ENCODE results near the gene LRR1. TPM values are rescaled to one million over a fixed set of nuclear protein-coding genes. Genes with fewer than 3 reads are reported as not detected.

Gene LRR1
- total and polyA plus RNA-seq, 9 of the 15 experiments (the other 6 are each of a cell fraction or from before 2014, with no cell fraction given): 26.5 to 58.1 (median 31.8) TPM

- TF ChIP-seq ZBTB2 (IDR thresholded peaks at IDR 0.05): no peak
These were observed 8.8 kb downstream of the LRR1 start (continued) for GRCh38 chr14:49607583-49607982.

- TF ChIP-seq ZBTB26 (CRISPR knock-in tag; IDR thresholded peaks at IDR 0.05) (no peak), MNT (conservative IDR thresholded peaks at IDR 0.05) (no peak), LARP7 (IDR thresholded peaks at IDR 0.05) (no peak), TEAD2 (tag; IDR thresholded peaks at IDR 0.05) (no peak), POLR3G (IDR thresholded peaks at IDR 0.05; ENCODE audit: extremely low read depth, insufficient read length, insufficient replicate concordance) (no peak), ZBTB8A (IDR thresholded peaks at IDR 0.05; ENCODE audit: partially characterized antibody) (no peak), ZNF75A (CRISPR knock-in tag; IDR thresholded peaks at IDR 0.05) (no peak), RBM15 (IDR thresholded peaks at IDR 0.05; ENCODE audit: insufficient read depth, low read length) (no peak), ATF2 (CRISPR knock-in tag; IDR thresholded peaks at IDR 0.05) (no peak)
- in situ Hi-C loops (cut with MboI): no loop called here
- Histone ChIP-seq H3K27ac (ENCODE audit: extremely low read depth, low read depth, low read length) (no peak overlapping the region), H2AFZ (ENCODE audit: low read depth, low read length) (no peak overlapping the region), H3K9me1 (ENCODE audit: control insufficient read depth, insufficient read depth, low read length) (peaks cover under 1% of the 10 kb centered on the region), H3K9me3 (replicated peaks; ENCODE audit: control insufficient read depth, insufficient read depth, low read depth, low read length) (no peaks in the 10 kb centered on the region), H3K4me3 (no peak overlapping the region), H3K4me2 (ENCODE audit: insufficient read depth, low read length) (no peak overlapping the region), H3K79me2 (ENCODE audit: control insufficient read depth, insufficient read depth, low read length) (peaks cover 25% of the 10 kb centered on the region), H4K20me1 (replicated peaks; ENCODE audit: control insufficient read depth, insufficient read depth, low read length) (no peaks in the 10 kb centered on the region), H3K9ac (ENCODE audit: insufficient read depth in 1 of 2, low read depth in 2 of 2, low read length in 2 of 2) (no peak overlapping the region), H3K36me3 (ENCODE audit: control insufficient read depth, insufficient read depth, low read length) (peaks cover 45% of the 10 kb centered on the region), H3K27me3 (ENCODE audit: control insufficient read depth in 2 of 2, insufficient read depth in 2 of 2, low read length in 2 of 2) (no peaks in the 10 kb centered on the region), H3K4me1 (replicated peaks in 1 of 2; ENCODE audit: control insufficient read depth in 2 of 2, insufficient read depth in 2 of 2, low read length in 2 of 2) (peaks cover 0 to 4% of the 10 kb centered on the region in 2 experiments; a peak in 4 of 5 replicates)
- FAIRE-seq: no peak
- ChIA-PET CTCF (ENCODE audit: low intra/inter-chr PET ratio) (no interaction called here), POLR2A (interaction anchor here (0.8 to 1.0 kb wide), 2 partner anchors 8 to 13 kb away, joined by 3 read pairs; partner anchors contain the start of genes LRR1, MGAT2 and RPL36AL)
- 74% methylated on average over 4 of the region's 4 CpGs for WGBS (ENCODE audit: insufficient coverage, low coverage, missing lambda C conversion rate)
- no peak for DNase-seq (ENCODE audit: extremely low read depth in 1 of 4, low spot score in 3 of 4)
- intact Hi-C loops (cut with micrococcal nuclease): no loop called here
- no TSS peak for BruUV-seq (replicated peaks)
- no peak for ATAC-seq
These were observed 13.5 kb downstream of the LRR1 start for GRCh38 chr14:49612251-49612650.

Measured in K562 (cell line).